Measurements from ENCODE around the gene PLAAT3. TPM values are rescaled to one million over a fixed set of nuclear protein-coding genes. Genes with fewer than 3 reads are reported as not detected.

The PLAAT3 gene
- total and polyA plus RNA-seq, 2 of the 8 experiments (the other 6 are each of a cell fraction or from before 2014, with no cell fraction given): 109 to 190 TPM

- TF ChIP-seq RBBP5 (IDR thresholded peaks at IDR 0.05; ENCODE audit: borderline replicate concordance, low read depth, low read length) (no peak), RAD21 (IDR thresholded peaks at IDR 0.05 in 1 of 2, conservative IDR thresholded peaks at IDR 0.05 in 1 of 2; ENCODE audit: low read depth in 2 of 2, low read length in 2 of 2) (peak; percentile 78 to 82), SRF (IDR thresholded peaks at IDR 0.05; ENCODE audit: low read depth, low read length) (no peak)
These were observed 21.2 kb downstream of the PLAAT3 start (continued) for GRCh38 chr11:63592975-63593395.
